HG02981 (cell line): ENCODE results near the gene CNTD1.
"Not testable (repeated sequence)": the region's sequence is repeated elsewhere in the genome, so short reads cannot be mapped to it uniquely, and the experiment has no call there.

Source experiments
- ATAC-seq: cut with Tn5 transposase; IDR thresholded peaks from one replicate; pipeline ENCODE4 v1.9.1; 2021; ENCODE audit warnings: mild to moderate bottlenecking, moderate library complexity; ENCODE audit not compliant: unreplicated experiment

The CNTD1 gene

DNA sequence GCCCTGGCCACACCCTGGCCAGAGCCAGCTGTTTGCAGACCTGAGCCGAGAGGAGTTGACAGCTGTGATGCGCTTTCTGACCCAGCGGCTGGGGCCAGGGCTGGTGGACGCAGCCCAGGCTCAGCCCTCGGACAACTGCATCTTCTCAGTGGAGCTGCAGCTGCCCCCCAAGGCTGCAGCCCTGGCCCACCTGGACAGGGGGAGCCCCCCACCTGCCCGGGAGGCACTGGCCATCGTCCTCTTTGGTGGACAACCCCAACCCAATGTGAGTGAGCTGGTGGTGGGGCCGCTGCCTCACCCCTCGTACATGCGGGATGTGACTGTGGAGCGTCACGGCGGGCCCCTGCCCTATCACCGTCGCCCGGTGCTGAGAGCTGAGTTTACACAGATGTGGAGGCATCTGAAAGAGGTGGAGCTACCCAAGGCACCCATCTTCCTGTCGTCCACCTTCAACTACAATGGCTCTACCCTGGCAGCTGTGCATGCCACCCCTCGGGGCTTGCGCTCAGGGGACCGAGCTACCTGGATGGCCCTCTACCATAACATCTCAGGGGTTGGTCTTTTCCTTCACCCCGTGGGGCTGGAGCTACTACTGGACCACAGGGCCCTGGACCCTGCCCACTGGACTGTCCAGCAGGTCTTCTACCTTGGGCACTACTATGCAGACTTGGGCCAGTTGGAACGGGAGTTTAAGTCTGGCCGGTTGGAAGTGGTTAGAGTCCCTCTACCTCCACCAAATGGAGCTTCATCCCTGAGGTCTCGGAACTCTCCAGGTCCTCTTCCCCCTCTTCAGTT lies 46.3 kb downstream of the CNTD1 start:
- ATAC-seq: no peak

- ATAC-seq: no peak
Measured at GRCh38 chr17:42845556-42845917, 46.9 kb downstream of the CNTD1 start.

GRCh38 chr17:42845918-42846593 lies 47.4 kb downstream of the CNTD1 start:
- no peak for ATAC-seq

- no peak for ATAC-seq
Measured at GRCh38 chr17:42846594-42847280, 48.1 kb downstream of the CNTD1 start.

DNA sequence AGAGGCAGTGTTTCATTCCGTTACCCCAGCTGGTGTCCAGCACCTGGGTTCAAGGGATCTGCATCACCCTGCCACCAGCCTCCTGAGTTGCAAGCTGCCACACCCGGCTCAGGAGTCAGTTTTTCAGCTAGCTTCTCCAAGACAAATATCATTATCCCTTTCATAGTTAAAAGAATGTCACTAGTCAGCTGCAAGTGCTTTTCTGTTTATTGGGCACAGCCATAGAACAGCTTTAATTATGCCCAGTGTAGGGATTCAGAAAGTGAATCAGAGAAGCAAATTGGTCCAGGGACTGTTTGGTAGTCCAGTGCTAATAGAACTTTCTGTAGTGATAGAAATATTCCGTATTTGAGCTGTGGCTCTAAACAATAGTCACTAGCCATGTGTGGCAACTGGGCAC lies 49.4 kb downstream of the CNTD1 start:
- no peak for ATAC-seq

DNA sequence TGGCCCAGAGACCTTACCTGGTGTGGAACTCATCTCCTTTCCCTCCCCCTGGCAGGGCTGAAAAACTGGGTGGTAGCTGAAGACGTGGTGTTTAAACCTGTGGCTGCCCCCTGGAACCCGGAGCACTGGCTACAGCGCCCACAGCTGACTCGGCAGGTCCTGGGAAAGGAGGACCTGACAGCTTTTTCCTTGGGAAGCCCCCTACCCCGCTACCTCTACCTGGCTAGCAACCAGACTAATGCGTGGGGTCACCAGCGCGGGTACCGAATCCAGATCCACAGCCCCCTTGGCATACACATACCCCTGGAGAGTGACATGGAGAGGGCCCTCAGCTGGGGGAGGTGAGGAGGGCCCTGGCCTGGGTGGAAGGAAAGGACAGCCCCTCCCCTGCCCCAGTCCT lies 50.4 kb downstream of the CNTD1 start:
- no peak for ATAC-seq

DNA sequence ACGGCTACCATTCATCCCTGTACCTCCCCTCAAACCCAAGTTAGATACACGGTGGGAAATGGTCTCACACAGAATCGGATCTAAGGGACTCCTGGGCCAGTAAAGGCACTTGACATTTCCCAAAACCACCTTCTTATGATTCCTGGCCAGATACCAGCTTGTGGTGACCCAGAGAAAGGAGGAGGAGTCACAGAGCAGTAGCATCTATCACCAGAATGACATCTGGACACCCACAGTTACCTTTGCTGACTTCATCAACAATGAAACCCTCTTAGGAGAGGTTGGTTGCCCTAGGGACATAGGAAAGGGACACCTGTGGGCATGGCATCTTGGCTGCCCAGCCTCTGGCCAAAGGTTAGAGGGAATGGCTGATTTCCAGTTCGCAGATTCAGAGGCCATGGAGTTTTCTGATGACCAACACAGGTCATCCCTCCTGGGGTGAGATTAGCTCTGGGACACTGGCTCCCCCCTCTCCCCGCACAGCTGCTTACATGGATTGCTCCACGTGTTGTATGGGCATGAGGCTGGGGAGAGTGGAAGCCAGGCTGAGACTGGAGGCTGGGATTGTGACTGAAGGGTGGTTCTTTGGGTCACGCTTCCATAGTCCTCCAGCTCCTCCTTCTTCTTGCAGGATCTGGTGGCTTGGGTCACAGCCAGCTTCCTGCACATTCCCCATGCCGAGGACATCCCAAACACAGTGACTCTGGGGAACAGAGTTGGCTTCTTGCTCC lies 51.0 kb downstream of the CNTD1 start:
- ATAC-seq: no peak

DNA sequence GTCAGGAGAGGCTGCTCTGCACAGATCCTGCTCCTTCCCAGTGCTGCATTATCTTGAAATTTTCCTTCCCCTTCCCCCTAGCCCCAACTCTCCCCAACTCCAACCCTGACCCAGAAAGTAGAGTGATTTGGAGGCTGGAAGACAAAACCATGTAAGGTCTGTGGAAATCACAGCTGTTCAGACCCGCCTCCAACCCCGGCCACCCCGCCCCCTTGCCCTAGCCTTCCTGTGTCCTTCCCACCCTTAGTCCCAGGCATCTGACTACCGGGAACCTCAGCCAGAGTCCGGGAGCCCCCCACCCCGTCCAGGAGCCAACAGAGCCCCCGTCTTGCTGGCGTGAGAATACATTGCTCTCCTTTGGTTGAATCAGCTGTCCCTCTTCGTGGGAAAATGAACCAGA lies 52.3 kb downstream of the CNTD1 start, which contains the start of gene AOC3:
TSS of gene AOC3 (plus strand) at position 246 of the 400 bp plus-strand sequence. CDS start at position 391, 145 bp downstream.
- no peak for ATAC-seq

GRCh38 chr17:42851371-42852240 lies 52.9 kb downstream of the CNTD1 start:
- ATAC-seq: not testable (repeated sequence)

GRCh38 chr17:42852351-42852750 lies 53.7 kb downstream of the CNTD1 start:
- ATAC-seq: no peak

DNA sequence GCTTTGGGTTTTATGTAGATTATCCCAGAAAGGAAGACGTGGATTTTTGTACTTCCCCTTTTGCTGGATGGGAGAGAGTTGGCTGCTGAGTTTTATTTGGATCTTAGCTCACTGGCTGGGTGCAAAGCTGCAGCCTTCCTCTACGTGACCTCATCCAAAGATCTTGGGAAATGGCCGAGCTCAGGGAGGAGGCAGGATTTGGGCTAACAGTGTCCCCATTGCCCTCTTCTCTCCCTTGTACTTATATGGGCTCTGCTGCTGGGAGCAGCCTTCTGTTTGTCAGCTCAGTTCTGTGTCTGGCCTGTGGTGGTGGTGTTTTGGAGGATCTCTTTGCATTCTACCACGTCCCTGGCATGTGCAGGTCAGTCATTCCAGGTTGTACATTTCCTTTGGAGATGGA lies 54.3 kb downstream of the CNTD1 start:
- no peak for ATAC-seq

- no peak for ATAC-seq
Measured at GRCh38 chr17:42853597-42853967, 54.9 kb downstream of the CNTD1 start.

GRCh38 chr17:42853968-42854790 lies 55.5 kb downstream of the CNTD1 start:
- ATAC-seq: no peak

DNA sequence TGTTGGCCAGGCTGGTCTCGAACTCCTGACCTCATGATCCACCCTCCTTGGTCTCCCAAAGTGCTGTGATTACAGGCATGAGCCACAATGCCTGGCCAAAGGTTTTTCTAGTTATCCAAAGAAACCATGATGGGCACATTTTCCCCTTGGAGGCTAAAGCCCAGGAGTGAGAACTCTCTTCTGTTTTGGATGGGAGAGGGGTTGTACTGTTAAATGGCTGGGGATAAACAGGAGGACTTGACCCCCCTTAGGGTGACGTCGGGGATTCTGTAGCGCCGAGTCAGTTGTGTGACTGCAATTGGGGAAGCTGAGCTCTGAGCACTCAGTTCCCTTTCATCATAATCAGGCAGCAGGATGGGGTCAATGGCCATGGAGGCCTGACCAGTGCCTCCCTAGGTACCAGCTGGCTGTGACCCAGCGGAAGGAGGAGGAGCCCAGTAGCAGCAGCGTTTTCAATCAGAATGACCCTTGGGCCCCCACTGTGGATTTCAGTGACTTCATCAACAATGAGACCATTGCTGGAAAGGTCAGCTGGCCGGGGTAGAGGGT lies 56.5 kb downstream of the CNTD1 start:
- ATAC-seq: no peak

GRCh38 chr17:42856093-42856492 lies 57.4 kb downstream of the CNTD1 start:
- not testable (repeated sequence) for ATAC-seq

- ATAC-seq: not testable (repeated sequence)
Measured at GRCh38 chr17:42856516-42856915, 57.9 kb downstream of the CNTD1 start.

DNA sequence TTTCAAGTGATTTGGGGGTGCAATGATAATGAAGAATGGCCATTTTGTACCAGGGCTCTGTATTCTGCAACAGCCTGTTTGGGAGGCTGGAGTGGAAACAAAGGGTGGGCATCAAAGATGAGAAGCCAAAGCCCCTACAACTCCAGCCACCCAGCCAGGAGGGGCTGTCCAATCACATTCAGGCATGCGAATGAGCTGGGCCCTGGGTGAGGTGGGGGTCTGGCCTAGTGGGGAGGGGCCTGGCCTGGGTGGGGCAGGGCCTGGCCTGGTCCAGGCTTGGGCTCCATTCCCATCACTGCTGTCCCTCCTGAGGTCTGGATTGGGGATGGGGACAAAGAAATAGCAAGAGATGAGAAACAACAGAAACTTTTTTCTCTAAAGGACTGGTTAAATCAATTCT lies 58.7 kb downstream of the CNTD1 start:
- no peak for ATAC-seq
